Cortex of kidney (tissue), 1 donor: ENCODE data around the gene GPATCH8.
"Not testable (repeated sequence)": the region's sequence is repeated elsewhere in the genome, so short reads cannot be mapped to it uniquely, and the experiment has no call there.

Experiments
- DNase-seq: peaks from one replicate; lab custom pipeline; 2025; lab: John Stamatoyannopoulos, UW

The GPATCH8 gene

GRCh38 chr17:44503147-44504029 is at the start of gene GPATCH8:
Gene GPATCH8, minus strand, starts transcription at chr17:44503406. Its CDS starts 36 bp downstream, at chr17:44503370.
- DNase-seq, result peak; percentile 93

GRCh38 chr17:44552361-44552760 is 49.2 kb upstream of the GPATCH8 start:
- DNase-seq, result no peak

- no peak for DNase-seq
Observed at GRCh38 chr17:44549686-44550085, 46.5 kb upstream of the GPATCH8 start.

- DNase-seq, result no peak
Observed at GRCh38 chr17:44548376-44549230, 45.4 kb upstream of the GPATCH8 start.

- no peak for DNase-seq
Observed at GRCh38 chr17:44547625-44548267, 44.5 kb upstream of the GPATCH8 start.

- no peak for DNase-seq
Observed at GRCh38 chr17:44546671-44547606, 43.7 kb upstream of the GPATCH8 start.

- DNase-seq, result no peak
Observed at GRCh38 chr17:44543905-44544523, 40.8 kb upstream of the GPATCH8 start.

GRCh38 chr17:44543213-44543904 is 40.2 kb upstream of the GPATCH8 start:
- DNase-seq, result no peak

- no peak for DNase-seq
Observed at GRCh38 chr17:44541884-44542581, 38.8 kb upstream of the GPATCH8 start.

- DNase-seq, result no peak
Observed at GRCh38 chr17:44540246-44541084, 37.3 kb upstream of the GPATCH8 start.

- DNase-seq, result no peak
Observed at GRCh38 chr17:44539673-44540072, 36.5 kb upstream of the GPATCH8 start.

GRCh38 chr17:44537922-44538321 is 34.7 kb upstream of the GPATCH8 start:
- not testable (repeated sequence) for DNase-seq

- no peak for DNase-seq
Observed at GRCh38 chr17:44536090-44536953, 33.1 kb upstream of the GPATCH8 start.

GRCh38 chr17:44533533-44534246 is 30.5 kb upstream of the GPATCH8 start:
- DNase-seq, result no peak

GRCh38 chr17:44530896-44531418 is 27.8 kb upstream of the GPATCH8 start:
- no peak for DNase-seq

GRCh38 chr17:44529864-44530263 is 26.7 kb upstream of the GPATCH8 start:
- DNase-seq, result no peak

- DNase-seq, result no peak
Observed at GRCh38 chr17:44527954-44528353, 24.7 kb upstream of the GPATCH8 start.
